ENCODE results near the gene NOS1AP.

The NOS1AP gene

GRCh38 chr1:162252214-162252613 lies 182.7 kb downstream of the NOS1AP start:
- H3K4me3 ChIP-seq (ENCODE audit: low read depth, low read length), result no peak overlapping the region
- DNase-seq (ENCODE audit: low read depth), result no peak
- TF ChIP-seq CTCF (IDR thresholded peaks at IDR 0.05; ENCODE audit: low read depth, low read length, missing control alignments), result no peak
- in situ Hi-C loops (cut with HindIII; ENCODE audit: low sequenced_read_pairs), result loop anchor here (5.0 kb wide), 1 partner anchor 35 kb away; no protein-coding TSS in a partner anchor

GRCh38 chr1:162253790-162254189 lies 184.3 kb downstream of the NOS1AP start:
- H3K4me3 ChIP-seq (ENCODE audit: low read depth, low read length), result no peak overlapping the region
- in situ Hi-C loops (cut with HindIII; ENCODE audit: low sequenced_read_pairs), result loop anchor here (5.0 kb wide), 1 partner anchor 36 kb away; no protein-coding TSS in a partner anchor
- no peak for DNase-seq (ENCODE audit: low read depth)
- no peak for TF ChIP-seq CTCF (IDR thresholded peaks at IDR 0.05; ENCODE audit: low read depth, low read length, missing control alignments)

- in situ Hi-C loops (cut with HindIII; ENCODE audit: low sequenced_read_pairs), result no loop called here
- H3K4me3 ChIP-seq (ENCODE audit: low read depth, low read length), result no peak overlapping the region
- no peak for DNase-seq (ENCODE audit: low read depth)
- TF ChIP-seq CTCF (IDR thresholded peaks at IDR 0.05; ENCODE audit: low read depth, low read length, missing control alignments), result no peak
Measured at GRCh38 chr1:162256287-162256686, 186.8 kb downstream of the NOS1AP start.

GRCh38 chr1:162258394-162258793 lies 188.9 kb downstream of the NOS1AP start:
- TF ChIP-seq CTCF (IDR thresholded peaks at IDR 0.05; ENCODE audit: low read depth, low read length, missing control alignments), result no peak
- in situ Hi-C loops (cut with HindIII; ENCODE audit: low sequenced_read_pairs), result no loop called here
- no peak for DNase-seq (ENCODE audit: low read depth)
- H3K4me3 ChIP-seq (ENCODE audit: low read depth, low read length), result no peak overlapping the region

- TF ChIP-seq CTCF (IDR thresholded peaks at IDR 0.05; ENCODE audit: low read depth, low read length, missing control alignments), result no peak
- in situ Hi-C loops (cut with HindIII; ENCODE audit: low sequenced_read_pairs), result no loop called here
- H3K4me3 ChIP-seq (ENCODE audit: low read depth, low read length), result no peak overlapping the region
- DNase-seq (ENCODE audit: low read depth), result no peak
Measured at GRCh38 chr1:162259894-162260455, 190.5 kb downstream of the NOS1AP start.

- TF ChIP-seq CTCF (IDR thresholded peaks at IDR 0.05; ENCODE audit: low read depth, low read length, missing control alignments), result no peak
- in situ Hi-C loops (cut with HindIII; ENCODE audit: low sequenced_read_pairs), result no loop called here
- H3K4me3 ChIP-seq (ENCODE audit: low read depth, low read length), result no peak overlapping the region
- no peak for DNase-seq (ENCODE audit: low read depth)
Measured at GRCh38 chr1:162264108-162264507, 194.6 kb downstream of the NOS1AP start.

Measured in astrocyte of the cerebellum (primary cell).